Mononuclear cell (primary cell): ENCODE data around the gene S100A7A. TPM values are rescaled to one million over a fixed set of nuclear protein-coding genes. Genes with fewer than 3 reads are reported as not detected.
"Not testable (repeated sequence)": the region's sequence is repeated elsewhere in the genome, so short reads cannot be mapped to it uniquely, and the experiment has no call there.

Source experiments
- H3K27me3 ChIP-seq: 2 replicates; pipeline ENCODE4 v1.6.0; 2011; ENCODE audit warnings: low read length, control low read depth; ENCODE audit not compliant: insufficient read depth
- H3K4me1 ChIP-seq: 2 replicates; pipeline ENCODE4 v1.5.1; 2011; ENCODE audit warnings: mild to moderate bottlenecking, low read length, control low read depth; ENCODE audit not compliant: insufficient read depth
- H3K4me3 ChIP-seq: 2 replicates; pipeline ENCODE4 v1.5.1; 2011; ENCODE audit warnings: mild to moderate bottlenecking, low read length, moderate library complexity
- H3K9me3 ChIP-seq: 2 replicates; pipeline ENCODE4 v1.5.1; 2011; ENCODE audit warnings: low read depth, mild to moderate bottlenecking, control low read depth, low read length
- total RNA-seq: library from RNA; depleted of rRNA; stranded (reverse); fragments of >200 nt; gene quantifications from one replicate; pipeline ENCODE4 v1.2.3, GENCODE V29; 2012

Gene S100A7A
- total RNA-seq, 1 donor = not detected

GRCh38 chr1:153443486-153443885 is 27.2 kb downstream of the S100A7A start:
- Histone ChIP-seq H3K27me3 (peaks cover 3% of the 10 kb centered on the region), H3K4me1 (no peaks in the 10 kb centered on the region), H3K9me3 (no peaks in the 10 kb centered on the region), H3K4me3 (no peak overlapping the region)

GRCh38 chr1:153444078-153444477 is 27.8 kb downstream of the S100A7A start:
- no peaks in the 10 kb centered on the region for H3K4me1 ChIP-seq
- no peak overlapping the region for H3K4me3 ChIP-seq
- peaks cover 3% of the 10 kb centered on the region for H3K27me3 ChIP-seq
- no peaks in the 10 kb centered on the region for H3K9me3 ChIP-seq

DNA sequence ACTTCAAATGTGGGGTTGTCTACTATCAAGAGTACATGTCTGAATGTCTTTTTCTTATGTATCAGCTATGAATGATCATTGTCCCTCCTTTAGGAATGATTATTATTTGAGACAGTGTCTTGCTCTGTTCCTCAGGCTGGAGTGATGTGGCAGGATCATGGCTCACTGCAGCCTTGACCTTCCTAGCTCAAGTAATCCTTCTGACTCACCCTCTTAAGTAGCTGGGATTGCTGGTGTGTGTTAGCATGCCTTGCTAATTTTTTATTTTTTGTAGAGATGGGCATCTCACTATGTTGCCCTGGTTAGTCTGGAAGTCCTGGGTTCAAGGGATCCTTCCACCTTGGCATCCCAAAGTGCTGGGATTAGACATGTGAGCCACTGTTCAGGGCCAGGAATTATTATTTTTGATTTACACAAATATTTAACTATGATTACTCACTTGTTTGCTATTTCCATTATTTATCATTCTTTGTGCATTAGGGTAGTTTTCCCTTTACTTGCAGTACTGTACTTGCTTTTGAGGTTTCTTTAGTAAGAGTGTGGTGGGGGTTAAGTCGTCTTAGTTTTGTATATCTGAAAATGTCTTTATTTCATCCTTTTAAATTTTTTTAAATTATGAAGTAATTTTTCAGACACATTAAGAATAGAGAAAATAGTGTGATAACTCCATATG is 31.3 kb downstream of the S100A7A start:
- H3K27me3 ChIP-seq = peaks cover 14% of the 10 kb centered on the region
- no peak overlapping the region for H3K4me3 ChIP-seq
- H3K4me1 ChIP-seq = no peaks in the 10 kb centered on the region
- no peaks in the 10 kb centered on the region for H3K9me3 ChIP-seq

GRCh38 chr1:153448851-153449250 is 32.5 kb downstream of the S100A7A start:
- H3K4me1 ChIP-seq, H3K4me3 ChIP-seq, H3K9me3 ChIP-seq: not testable (repeated sequence)
- peaks cover 14% of the 10 kb centered on the region for H3K27me3 ChIP-seq

- Histone ChIP-seq H3K4me3 (no peak overlapping the region), H3K9me3 (no peaks in the 10 kb centered on the region), H3K4me1 (no peaks in the 10 kb centered on the region), H3K27me3 (peaks cover 7% of the 10 kb centered on the region)
These were observed 40.1 kb downstream of the S100A7A start for GRCh38 chr1:153456396-153456795.

GRCh38 chr1:153459655-153460054 is 43.3 kb downstream of the S100A7A start:
- Histone ChIP-seq H3K4me1 (no peaks in the 10 kb centered on the region), H3K9me3 (no peaks in the 10 kb centered on the region), H3K27me3 (no peaks in the 10 kb centered on the region), H3K4me3 (no peak overlapping the region)

- Histone ChIP-seq H3K27me3 (no peaks in the 10 kb centered on the region), H3K9me3 (no peaks in the 10 kb centered on the region)
These were observed 44.2 kb downstream of the S100A7A start, which contains the start of gene S100A7 for GRCh38 chr1:153460551-153460950. Gene S100A7 (minus strand): TSS chr1:153460651. CDS start chr1:153459013, 1,638 bp downstream.

GRCh38 chr1:153462741-153463140 is 46.4 kb downstream of the S100A7A start:
- H3K9me3 ChIP-seq, H3K4me1 ChIP-seq, H3K27me3 ChIP-seq, H3K4me3 ChIP-seq: not testable (repeated sequence)

More at GRCh38 chr1:153460551-153460950, 44.2 kb downstream of the S100A7A start, which contains the start of gene S100A7:
- no peak within 1 kb of the TSS for H3K4me3 ChIP-seq
- peaks cover under 1% of the 10 kb centered on the region for H3K4me1 ChIP-seq

GRCh38 chr1:153465811-153466636 is 49.7 kb downstream of the S100A7A start:
- H3K9me3 ChIP-seq = no peaks in the 10 kb centered on the region
- H3K4me3 ChIP-seq = no peak overlapping the region
- peaks cover 5% of the 10 kb centered on the region for H3K4me1 ChIP-seq
- no peaks in the 10 kb centered on the region for H3K27me3 ChIP-seq

- Histone ChIP-seq H3K27me3 (no peaks in the 10 kb centered on the region), H3K4me1 (peaks cover 5% of the 10 kb centered on the region), H3K9me3 (peaks cover 7% of the 10 kb centered on the region), H3K4me3 (no peak overlapping the region)
These were observed 50.6 kb downstream of the S100A7A start for GRCh38 chr1:153466908-153467307.

- H3K4me3 ChIP-seq = no peak overlapping the region
- no peaks in the 10 kb centered on the region for H3K27me3 ChIP-seq
- H3K9me3 ChIP-seq = peaks cover 7% of the 10 kb centered on the region
- H3K4me1 ChIP-seq = peaks cover 3% of the 10 kb centered on the region
These were observed 54.4 kb downstream of the S100A7A start for GRCh38 chr1:153470707-153471106.

Other genes starting within 250 kb of the S100A7A start
- not detected for gene LELP1, start 213.1 kb upstream of the S100A7A start, total RNA-seq
- gene PRR9, start 198.9 kb upstream of the S100A7A start, total RNA-seq = not detected
- gene LORICRIN, start 156.8 kb upstream of the S100A7A start, total RNA-seq = not detected
- not detected for gene PGLYRP3, start 103.6 kb upstream of the S100A7A start, total RNA-seq
- not detected for gene PGLYRP4, start 67.7 kb upstream of the S100A7A start, total RNA-seq
- 5,352 TPM for gene S100A9, start 58.7 kb upstream of the S100A7A start, total RNA-seq
- gene S100A12, start 40.9 kb upstream of the S100A7A start, total RNA-seq = 428 TPM
- 801 TPM for gene S100A8, start 25.4 kb upstream of the S100A7A start, total RNA-seq
- not detected for gene S100A7, start 44.1 kb downstream of the S100A7A start, total RNA-seq
- 283 TPM for gene S100A6, start 119.5 kb downstream of the S100A7A start, total RNA-seq
- not detected for gene S100A5, start 124.4 kb downstream of the S100A7A start, total RNA-seq
- gene S100A4, start 129.3 kb downstream of the S100A7A start, total RNA-seq = 793 TPM
- gene S100A3, start 132.7 kb downstream of the S100A7A start, total RNA-seq = not detected
- gene S100A2, start 149.3 kb downstream of the S100A7A start, total RNA-seq = 0.21 TPM
- gene S100A16, start 196.6 kb downstream of the S100A7A start, total RNA-seq = not detected
- gene S100A14, start 199.8 kb downstream of the S100A7A start, total RNA-seq = not detected
- 1.2 TPM for gene S100A13, start 211.0 kb downstream of the S100A7A start, total RNA-seq
- gene S100A1, start 211.9 kb downstream of the S100A7A start, total RNA-seq = not detected
- gene CHTOP, start 217.5 kb downstream of the S100A7A start, total RNA-seq = 75.2 TPM
- gene SNAPIN, start 242.2 kb downstream of the S100A7A start, total RNA-seq = 10.2 TPM